HCT116 (cell line): ENCODE measurements around the gene TFG.

Source experiments
- CTCF ChIP-seq, 3 experiments: fragments of 200-600 bp in 1 of 3; sonication (generic) in 1 of 3; IDR thresholded peaks in 2 of 3; conservative IDR thresholded peaks in 1 of 3; 2 replicates each; pipeline ENCODE4 v1.5.1; 2012 to 2017; ENCODE audit warnings: low read depth in 2 of 3, low read length in 2 of 3, antibody characterized with exemption in 1 of 3, borderline replicate concordance in 1 of 3, control low read depth in 1 of 3, mild to moderate bottlenecking in 1 of 3, mixed read lengths in 1 of 3, mixed run types in 1 of 3, moderate library complexity in 1 of 3; ENCODE audit not compliant: insufficient read depth in 1 of 3
- EZH2 ChIP-seq: fragments of 200-600 bp; sonication (generic); IDR thresholded peaks from 2 replicates; pipeline ENCODE4 v1.6.1; 2017; ENCODE audit warnings: antibody characterized with exemption, mixed run types
- JUND ChIP-seq: IDR thresholded peaks from 2 replicates; pipeline ENCODE4 v1.6.1; 2012
- POLR2A ChIP-seq: IDR thresholded peaks from 2 replicates; pipeline ENCODE4 v1.7.0; 2011; ENCODE audit warnings: borderline replicate concordance; ENCODE audit not compliant: insufficient read depth, insufficient read length; ENCODE audit errors: extremely low read depth
- POLR2AphosphoS5 ChIP-seq: IDR thresholded peaks from 2 replicates; pipeline ENCODE4 v1.6.1; 2011; ENCODE audit warnings: mild to moderate bottlenecking, low read depth, low read length, moderate library complexity
- REST ChIP-seq: IDR thresholded peaks from 2 replicates; pipeline ENCODE4 v1.6.1; 2012; ENCODE audit warnings: low read depth
- TCF7L2 ChIP-seq: IDR thresholded peaks from 2 replicates; pipeline ENCODE4 v1.7.0; 2011; ENCODE audit warnings: borderline replicate concordance, inconsistent platforms; ENCODE audit not compliant: insufficient read depth, insufficient read length; ENCODE audit errors: extremely low read depth
- ZFX ChIP-seq: fragments of 450-650 bp; IDR thresholded peaks from 2 replicates; pipeline ENCODE4 v1.6.1; 2017

- no peak for TF ChIP-seq POLR2AphosphoS5
- no peak for TF ChIP-seq ZFX
- no peak for TF ChIP-seq JUND
- TF ChIP-seq CTCF (IDR thresholded peaks at IDR 0.05 in 2 of 3, conservative IDR thresholded peaks at IDR 0.05 in 1 of 3; ENCODE audit: borderline replicate concordance in 1 of 3, insufficient read depth in 1 of 3, low read depth in 2 of 3, low read length in 2 of 3): no peak
- no peak for TF ChIP-seq POLR2A
- no peak for TF ChIP-seq TCF7L2
- no peak for TF ChIP-seq EZH2
- no peak for TF ChIP-seq REST
These were observed 36.3 kb downstream of the TFG start for GRCh38 chr3:100745617-100746016.
